GM19023 (cell line): ENCODE data around the gene ZNF185.

Source experiments
- ATAC-seq: cut with Tn5 transposase; IDR thresholded peaks from one replicate; pipeline ENCODE4 v1.9.1; 2021; ENCODE audit warnings: mild to moderate bottlenecking, moderate library complexity; ENCODE audit not compliant: unreplicated experiment

ZNF185 gene

DNA sequence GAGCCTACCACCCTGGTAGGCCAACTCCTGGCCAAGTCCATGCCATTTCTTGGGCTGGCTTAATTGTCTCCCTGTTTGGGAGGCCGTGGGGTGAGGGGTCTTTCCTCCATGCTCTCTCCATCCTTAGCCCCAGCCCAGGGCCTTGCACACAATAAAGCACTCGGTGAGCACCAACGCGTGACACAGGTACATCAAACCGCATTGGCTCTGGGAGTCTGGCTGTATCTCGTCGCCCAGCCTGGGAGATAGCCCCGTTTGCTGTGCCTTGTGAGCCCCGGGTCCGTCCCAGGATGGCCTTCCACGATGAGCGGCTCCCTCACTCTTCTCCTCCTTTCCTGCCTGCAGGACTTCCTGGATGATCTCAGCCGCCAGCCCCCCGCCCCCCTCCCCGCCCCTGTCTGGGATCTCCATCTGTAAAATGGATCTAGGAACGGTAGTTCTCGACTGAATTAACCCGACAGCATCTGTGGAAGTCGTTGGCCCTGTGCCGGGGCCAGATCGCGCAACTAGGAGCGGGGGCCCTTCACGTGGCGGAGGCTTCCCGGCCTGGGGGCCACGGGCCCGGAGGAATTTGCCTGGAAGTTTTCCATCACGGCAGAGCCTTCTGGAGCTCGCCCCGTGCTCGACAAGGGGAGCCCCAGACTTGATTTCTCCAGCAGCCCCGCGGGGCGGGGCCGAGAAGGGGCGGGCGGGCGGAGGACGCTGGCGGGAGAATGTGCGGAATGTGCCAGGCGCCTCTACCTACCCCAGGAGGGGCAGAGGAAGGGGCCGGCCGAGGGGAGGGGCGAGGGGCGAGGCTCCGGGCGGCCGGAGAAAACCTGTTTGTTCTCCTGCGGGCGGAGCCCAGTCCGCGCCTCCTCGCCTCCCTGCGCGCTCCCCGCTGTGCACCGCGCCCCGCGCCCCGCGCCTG lies at the start of gene ZNF185:
ZNF185 (plus strand) TSS at position 846 of the 910 bp plus-strand sequence. CDS start 16,423 bp downstream, outside the sequence.
- no peak for ATAC-seq

DNA sequence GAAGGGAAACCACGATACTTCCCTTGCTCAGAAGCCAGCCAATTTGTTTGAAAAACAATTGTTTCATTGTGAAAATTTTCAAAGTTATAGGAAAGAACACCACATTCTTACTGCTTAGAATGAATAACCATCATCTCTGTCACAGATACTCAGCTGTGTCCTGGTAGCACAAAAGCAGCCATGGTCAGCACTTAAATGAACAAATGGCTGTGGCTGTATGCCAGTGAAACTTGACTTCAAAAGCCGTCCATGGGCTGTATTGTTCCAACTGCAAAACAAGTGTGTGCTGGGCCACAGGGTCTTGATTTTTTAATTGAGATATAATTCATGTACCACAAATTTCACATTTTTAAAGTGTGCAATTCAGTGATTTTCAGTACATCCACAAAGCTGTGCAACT lies 47.4 kb upstream of the ZNF185 start:
- ATAC-seq, result no peak

DNA sequence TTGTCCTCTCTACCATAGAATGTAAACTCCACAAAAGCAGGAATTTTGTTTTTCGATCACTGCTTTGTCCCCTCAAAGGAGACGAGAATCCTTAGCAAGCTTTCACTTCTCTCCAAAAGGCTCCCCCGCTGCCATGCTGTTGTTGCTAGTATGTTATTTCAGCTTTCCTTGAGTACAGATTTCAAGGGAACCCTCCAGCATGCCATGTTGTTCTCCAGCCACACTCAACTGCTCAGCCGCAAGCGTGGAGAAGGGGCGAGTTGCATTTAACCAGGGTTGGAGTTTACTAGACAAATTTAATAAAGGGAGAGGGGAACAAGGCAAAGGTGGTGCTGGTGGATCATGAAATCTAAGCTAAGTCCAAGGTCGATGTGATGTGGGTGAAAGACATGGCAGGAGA lies 43.9 kb upstream of the ZNF185 start:
- ATAC-seq, result no peak

DNA sequence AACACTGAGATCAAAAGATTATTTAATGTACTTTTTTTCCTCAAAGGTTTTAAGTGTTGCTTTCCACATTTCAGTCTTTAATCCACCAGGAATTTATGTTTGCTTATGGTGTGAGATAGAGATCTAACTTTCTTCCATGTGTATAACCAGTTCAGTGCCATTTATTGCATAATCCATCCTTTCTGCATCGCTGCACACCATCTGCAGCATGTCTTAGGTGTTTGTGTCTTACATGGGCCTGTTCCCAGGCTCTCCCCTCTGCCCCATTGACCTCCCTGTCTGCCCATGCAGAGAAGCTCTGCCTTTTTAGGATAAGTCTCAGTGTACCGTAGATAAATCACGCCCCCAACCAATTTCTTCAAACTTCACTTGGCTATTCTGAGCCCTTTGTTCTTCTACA lies 36.8 kb upstream of the ZNF185 start:
- ATAC-seq, result no peak

DNA sequence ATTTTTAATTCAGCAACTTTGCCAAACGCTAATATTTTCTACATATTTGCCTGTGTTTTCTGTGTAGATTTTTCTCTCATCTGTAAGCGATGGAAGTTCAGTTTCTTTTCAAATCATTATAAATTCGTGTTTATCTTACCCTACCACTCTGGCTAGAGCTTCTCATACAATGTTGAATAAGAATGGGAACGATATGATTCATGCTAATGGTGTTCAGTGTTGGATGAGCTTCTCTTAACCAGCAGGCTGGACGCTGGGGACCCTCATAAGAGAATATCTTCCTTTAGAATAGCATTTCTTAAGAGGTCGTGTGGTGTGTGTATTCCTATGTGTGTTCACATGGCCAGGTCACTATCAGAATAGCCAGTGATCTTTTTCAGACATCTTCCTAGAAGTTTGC lies 36.0 kb upstream of the ZNF185 start:
- no peak for ATAC-seq

DNA sequence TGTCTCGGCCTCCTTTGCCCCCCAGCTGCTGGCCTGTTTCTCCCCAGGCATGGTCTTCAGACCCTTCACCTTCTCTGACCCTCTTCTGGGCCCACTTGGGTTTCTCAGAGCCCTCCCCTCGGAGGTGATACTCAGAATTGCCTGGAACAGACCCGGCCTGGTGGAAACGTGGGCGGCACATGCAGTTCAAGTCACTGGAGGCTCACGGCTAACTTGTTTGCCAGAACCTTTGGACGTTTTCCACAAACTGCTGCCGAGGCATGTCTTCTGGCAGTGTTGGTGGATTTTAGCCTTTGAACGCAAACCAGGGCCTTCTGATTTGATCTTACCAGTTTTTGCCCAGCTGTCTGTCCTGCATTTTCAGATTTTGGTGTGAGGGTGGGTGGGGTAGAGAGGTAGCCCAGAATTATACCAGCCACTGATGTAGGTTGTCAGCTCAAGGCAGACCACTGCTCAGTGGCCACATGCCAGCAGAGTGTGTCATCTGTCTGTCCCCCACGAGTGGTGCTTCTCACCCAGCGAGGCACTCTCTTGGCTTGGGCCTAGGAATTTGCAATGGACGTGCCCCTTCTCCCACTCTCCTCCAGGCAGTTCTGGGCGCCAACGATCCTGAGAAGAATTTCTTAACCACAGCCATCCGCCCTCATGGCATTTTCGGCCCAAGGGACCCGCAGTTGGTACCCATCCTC lies 32.5 kb upstream of the ZNF185 start:
- ATAC-seq, result no peak

DNA sequence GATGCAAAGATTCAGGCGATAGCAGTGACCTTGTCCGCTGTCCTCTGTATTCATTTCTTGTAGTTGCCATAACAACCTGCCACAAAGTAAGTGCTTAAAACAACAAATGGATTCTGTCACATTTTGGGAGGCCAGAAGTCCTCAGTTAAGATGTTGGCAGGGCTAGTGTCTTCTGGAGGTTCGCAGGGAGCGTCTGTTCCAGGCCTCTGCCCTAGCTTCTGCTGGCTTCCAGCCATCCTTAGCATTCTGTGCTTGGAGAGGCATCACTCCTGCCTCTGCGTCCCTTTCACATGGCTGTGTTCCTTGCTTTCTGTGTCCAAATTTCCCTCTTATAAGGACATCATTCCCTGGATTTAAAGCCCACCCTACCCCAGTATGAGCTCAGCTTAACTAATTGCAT lies 31.5 kb upstream of the ZNF185 start:
- no peak for ATAC-seq

DNA sequence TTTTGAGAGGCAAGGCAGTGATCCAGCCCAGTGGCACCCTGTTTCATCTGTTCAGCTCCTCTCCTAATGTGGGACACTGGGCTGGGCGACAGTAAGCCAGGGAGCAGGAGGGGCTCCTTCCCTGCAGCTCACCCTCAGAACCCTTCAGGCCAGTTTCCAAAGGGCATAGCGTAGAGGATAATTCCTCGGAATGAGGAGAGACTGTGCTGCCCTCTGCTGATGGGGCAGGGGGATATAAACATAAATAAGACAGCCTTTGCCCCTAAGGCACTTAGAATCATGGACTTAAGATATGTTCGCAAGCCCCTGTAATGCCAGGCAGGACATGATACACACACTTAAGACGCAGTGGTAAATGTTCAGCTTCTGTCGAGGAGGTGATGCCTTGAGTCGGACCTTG lies 27.9 kb upstream of the ZNF185 start:
- ATAC-seq, result no peak

DNA sequence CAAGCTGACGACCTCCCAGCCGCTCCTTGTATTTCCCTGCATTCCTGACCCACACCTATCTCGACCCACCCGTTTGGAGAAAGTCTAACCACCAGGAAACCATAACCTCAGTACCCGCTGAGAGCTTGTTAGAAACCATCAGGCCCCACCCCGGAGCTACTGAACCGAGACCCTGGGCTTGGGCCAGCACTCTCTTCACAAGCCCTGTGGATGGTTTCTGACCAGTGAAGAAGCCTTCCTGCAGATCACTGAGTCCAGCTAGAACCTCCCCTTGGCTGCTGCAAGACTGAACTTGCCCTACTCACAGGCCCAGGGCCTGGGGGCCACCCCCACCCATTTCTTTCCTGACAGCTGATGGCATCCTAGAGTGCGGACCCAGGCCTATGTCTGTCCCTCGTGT lies 26.6 kb upstream of the ZNF185 start:
- no peak for ATAC-seq

DNA sequence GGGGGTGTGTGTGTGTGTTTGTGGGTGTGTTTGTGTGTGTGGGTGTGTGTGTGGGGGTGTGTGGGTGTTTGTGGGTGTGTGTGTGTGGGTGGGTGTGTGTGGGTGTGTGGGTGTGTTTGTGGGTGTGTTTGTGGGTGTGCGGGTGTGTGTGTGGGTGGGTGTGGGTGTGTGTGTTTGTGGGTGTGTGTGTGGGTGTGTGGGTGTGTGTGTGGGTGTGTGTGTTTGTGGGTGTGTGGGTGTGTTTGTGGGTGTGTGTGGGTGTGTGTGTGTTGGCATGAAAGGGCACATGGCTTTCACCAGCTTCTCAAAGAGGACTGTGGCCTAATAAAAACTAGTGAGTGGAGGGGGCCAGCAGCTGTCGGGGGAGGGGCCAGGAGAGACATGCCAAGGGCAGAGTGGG lies 25.3 kb upstream of the ZNF185 start:
- no peak for ATAC-seq

DNA sequence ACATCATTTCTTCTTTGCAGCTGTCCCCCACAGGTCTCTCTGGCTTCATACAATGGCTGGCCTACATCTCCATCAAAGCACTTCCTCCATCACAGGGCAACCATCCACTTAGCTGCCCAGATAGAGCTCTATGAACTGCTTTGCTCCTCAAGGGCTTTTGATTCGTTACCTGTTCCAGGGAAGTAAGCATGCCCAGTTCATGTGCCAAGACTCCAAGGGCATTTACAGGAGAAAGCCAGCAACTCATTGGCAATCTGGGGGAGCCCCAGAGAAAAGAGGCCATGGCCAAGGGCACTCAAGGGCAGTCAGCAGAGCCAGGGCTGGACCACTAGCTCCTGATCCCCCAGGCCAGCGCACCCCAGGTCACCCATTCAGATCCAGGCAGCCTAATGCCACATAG lies 24.5 kb upstream of the ZNF185 start:
- ATAC-seq, result no peak

DNA sequence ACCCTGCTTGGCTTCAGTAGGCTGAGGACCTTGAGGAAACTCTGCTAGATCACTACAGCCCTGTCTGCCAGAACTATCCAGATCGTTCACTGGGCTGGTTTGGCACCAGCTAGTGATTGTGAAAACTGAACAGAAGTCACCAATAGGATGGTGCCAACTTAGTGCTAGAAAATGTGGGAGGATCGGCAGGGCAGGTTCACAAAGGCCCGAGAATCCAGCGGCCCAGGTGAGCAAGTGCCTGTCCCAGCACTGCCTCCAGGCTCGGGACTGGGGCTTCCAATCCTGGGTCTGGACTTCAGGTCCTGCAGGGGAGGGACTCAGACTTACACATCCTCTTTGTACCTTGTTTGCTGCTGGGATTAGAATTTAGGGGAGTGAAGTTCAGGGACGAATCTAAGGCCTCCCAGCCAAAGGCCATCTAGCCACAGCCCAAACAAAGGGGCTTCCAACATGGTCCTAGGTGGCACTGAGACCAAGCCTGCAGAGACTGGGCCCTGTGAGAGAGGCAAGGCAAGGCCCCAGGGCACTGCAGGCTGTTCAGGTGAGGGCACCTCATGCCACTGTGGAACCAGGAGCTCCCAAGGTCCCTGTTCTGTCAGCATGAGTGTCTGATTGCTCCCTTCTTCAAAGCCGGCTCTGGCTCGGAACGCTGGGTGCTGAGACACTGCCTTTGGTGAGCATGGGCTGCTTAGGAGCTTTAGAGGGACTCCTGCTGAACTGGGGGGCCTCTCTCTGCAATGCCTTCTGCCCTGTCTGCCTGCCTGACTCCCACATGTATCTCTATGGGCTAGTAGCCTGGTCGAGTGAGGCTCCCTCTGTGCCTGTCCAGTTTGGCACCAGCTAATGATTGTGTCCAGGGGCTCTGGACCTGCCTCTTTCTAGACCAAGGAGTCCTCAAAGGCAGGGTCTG lies 20.7 kb upstream of the ZNF185 start:
- no peak for ATAC-seq

DNA sequence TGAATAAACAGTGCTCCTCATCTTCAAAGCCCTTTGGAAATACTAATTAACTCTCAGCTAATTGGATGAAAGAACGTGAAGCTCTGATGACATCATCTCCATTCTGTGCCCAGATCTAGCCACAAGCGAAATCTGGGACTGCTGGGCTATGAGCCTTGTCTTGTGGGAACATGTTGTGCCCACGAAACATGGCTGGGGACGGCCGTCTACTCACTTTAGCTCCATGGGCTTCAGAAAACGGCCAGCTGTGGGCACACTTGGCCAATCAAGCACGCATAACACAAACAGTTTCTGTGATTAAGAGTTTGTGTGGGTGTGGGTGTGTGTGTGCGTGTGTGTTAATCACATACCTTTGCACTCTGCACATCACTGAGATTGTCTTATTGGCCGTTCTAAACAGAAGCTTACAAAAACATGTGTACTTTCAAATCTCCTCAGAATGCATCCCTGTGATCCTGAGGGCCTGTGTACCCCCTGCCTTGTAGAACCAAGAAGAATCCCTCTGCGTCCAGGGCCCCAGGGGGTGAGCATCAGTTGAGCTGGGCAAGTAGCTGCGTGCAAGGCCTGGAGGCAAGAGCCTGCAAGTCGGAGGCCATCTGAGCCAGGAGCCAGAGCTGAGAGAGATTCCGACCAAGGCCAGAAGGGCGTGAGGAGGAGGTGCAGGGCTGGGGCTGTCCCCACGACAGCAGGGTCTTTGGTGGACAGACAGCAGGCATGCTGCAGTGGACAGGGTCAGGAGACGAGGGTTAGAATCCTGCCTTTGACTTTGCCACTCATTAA lies 18.7 kb upstream of the ZNF185 start:
- ATAC-seq, result no peak

DNA sequence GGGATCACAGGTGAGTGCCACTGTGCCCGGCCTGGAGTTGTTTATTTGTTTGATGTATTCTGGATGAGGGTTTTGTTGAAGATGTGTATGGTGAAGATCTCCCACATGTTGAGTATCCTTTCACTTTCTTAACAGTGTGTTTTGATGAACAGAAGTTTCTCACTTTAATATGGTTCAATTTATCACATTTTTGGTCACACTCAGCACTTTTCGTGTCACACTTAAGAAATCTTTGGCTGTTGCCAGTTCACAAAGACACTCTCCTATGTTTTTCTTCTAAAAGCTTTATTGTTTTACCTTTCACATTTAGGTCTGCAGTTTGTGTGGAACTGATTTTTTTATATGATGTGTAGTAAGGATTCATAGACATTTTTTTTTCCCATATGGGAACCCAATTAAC lies 16.6 kb upstream of the ZNF185 start:
- ATAC-seq, result no peak

DNA sequence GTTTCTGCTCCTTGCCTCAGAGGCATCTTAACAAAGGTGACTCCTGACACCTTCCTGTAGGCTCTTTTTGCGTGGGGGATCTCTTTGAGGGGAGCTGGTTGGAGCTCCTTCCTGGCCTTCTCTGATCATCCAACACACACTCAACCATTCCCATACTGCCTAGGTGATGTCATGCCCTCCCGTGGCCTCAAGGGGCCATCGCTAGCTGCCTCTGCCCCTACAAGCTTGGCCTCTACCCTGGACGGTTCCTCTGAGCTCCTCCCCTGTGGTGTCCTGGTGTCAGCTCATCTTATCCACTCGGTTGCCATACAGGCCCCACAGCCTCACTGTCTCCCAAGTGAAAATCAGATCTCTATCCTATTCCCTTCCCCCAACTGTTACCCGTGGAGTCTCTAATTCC lies 13.7 kb upstream of the ZNF185 start:
- ATAC-seq, result no peak

DNA sequence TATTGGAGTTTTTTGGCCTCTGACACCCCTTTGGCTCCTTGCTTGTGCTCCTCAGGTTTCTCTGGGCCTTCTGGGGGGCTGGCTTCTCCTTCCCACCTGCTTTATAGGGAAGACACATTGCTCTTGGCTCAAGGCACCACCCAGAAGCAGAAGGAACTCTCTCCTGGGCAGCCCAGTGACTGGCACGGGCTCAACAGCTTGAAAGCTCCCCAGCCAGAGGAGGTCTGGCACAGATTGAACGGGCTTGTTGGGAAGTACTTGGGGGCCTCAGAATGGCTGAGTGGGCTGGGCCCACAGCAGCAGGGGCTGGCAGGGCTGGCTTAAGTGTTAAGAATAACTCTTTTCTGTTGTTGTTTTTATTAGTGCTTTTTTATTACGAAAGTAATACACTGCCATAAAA lies 11.2 kb upstream of the ZNF185 start:
- ATAC-seq, result no peak

DNA sequence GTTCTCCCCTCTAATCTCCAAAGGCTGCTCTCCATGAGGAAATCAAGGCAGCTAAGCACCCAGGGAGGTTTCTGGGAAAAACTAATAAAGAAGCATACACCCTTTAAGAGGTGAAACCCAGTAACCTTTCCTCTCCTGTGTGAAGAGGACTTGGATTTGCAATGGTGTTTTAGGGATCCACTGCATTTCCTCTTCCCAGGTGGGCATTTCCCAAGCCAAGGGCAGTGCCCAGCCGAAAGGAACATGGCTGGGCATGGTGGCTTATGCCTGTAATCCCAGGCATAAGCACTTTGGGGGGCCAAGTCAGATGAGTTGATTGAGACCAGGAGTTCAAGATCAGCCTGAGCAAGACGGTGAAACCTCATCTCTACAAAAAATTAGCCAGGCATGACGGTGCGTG lies 5.4 kb upstream of the ZNF185 start:
- no peak for ATAC-seq

DNA sequence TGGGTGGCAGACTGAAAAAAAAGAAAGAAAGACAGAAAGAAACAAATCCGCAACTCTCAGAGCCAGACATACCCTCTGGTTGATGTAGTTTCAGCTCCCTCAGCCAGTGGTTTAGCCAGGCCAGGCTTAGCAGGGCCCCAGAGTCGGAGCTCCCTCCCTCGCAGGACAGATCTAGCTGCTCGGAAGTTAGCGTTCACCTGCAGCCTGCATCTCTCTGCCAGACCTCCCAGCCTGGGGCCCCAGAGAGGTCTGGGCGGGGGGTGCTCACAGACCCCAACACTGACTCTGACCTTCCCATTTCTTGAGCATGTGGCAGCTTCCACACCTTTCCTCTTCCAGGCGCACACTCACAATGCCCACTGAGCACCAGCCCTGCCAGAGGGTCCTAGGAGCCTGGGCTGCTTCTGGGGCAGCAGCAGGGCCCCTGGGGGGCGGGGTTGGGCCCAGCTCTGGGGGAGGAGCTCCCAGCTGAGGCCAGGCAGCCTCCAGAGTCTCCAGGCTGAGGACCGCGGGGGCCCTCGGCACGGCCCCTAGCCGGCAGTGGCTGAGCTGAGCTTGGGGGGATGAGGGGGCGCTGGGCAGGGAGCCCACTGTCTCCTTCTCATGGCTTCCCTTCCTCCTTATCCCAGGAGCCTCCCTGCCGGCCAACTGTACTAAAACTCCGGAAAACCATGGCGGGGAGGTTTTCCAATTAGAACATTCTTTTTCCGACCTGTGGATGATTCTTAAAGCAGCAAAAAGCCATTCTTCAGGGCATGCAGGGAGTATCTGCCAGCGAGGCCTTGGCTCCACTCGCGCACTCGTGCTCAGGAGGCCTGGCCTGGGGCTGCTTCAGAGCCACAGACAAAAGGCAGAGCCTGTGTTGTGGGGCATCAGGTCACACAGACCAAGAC lies 4.6 kb upstream of the ZNF185 start:
- ATAC-seq, result no peak

DNA sequence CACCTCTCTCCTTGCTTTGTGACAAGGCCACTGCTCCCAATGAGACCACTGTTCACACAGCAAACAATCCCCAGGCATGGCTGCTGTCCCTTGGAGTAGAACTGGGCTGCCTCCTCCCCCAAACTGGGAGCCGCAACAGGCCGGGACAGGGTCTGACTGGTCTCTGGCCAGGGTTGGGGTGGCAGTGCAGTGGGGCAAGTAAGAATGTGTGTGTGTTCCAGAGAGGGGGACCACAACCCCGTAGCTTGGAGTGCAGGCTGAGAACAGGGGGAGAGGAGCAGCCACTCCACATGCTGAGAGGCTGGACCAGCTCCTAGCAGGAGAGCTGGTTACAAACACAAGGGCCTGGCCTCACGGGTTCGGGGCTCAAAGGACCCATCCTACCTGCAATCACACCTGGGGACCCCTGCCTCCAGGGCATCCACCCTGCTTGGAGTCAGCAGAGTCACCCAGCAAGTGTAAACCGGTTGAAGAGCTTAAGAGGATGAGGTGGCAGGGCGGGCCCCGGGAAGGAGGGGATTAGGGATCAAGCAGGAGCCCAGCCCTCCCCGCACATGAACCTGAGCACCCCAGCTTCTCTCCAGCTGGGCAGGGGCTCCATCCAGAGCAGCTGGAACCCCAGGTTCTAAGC lies 3.8 kb upstream of the ZNF185 start:
- ATAC-seq, result no peak
